Measurements from ENCODE around the gene MEG3.

MEG3 gene

DNA sequence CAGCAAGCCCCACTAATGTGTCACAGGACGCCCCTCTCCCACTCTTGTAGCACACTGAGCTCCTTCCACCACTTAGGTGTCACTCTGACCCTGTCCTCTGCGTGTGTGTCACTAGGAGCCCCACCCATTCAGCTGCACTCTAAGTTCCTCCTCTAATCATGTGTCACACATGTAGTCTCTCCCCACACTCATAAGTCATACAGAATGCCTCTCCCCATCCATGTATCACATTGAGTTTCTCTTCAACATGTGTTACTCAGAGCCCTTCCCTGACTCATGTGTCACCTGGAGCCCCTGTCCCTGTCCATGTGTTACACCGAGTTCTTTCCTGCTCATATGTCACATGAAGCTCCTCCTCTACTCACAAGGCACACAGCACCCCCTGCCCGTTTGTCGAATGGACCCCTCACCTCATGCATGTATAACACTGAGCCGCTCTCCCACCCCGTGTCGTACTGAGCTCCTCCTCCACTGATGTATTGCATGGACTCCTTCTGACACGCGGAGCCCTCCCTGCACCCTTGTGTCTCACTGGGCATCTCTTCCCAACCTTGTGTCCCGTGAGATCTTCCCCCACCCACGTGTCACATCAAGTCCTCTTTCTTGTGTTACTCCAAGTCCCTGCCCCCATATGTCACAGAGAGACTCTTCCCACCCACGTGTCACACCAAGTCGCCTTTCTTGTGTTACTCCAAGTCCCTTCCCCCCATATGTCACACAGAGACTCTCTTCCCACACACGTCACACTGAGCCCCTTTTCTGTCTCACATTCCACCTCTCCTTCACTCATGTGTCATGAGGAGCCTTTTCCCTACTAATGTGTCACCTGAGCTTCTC lies 46.6 kb downstream of the MEG3 start:
- Histone ChIP-seq H3K9me3 (ENCODE audit: insufficient read depth, low read length) (no peaks in the 10 kb centered on the region), H3K27ac (ENCODE audit: low read depth, low read length) (no peak overlapping the region), H3K9ac (ENCODE audit: low read length) (no peak overlapping the region), H3K9me2 (replicated peaks; ENCODE audit: insufficient read depth, low read length) (no peaks in the 10 kb centered on the region), H3K27me3 (ENCODE audit: low read length) (no peaks in the 10 kb centered on the region), H3F3A (ENCODE audit: insufficient read depth) (no peaks in the 10 kb centered on the region), H3K79me2 (ENCODE audit: insufficient read depth, low read length) (no peaks in the 10 kb centered on the region), H4K20me1 (ENCODE audit: low read depth, low read length) (no peaks in the 10 kb centered on the region), H3K36me3 (ENCODE audit: low read length) (no peaks in the 10 kb centered on the region), H2AFZ (ENCODE audit: low read depth, low read length, severe bottlenecking) (no peak overlapping the region), H3K4me2 (ENCODE audit: low read depth, low read length, poor library complexity, severe bottlenecking) (no peak overlapping the region), H3K4me3 (ENCODE audit: insufficient read depth, low read length, poor library complexity, severe bottlenecking) (no peak overlapping the region)
- TF ChIP-seq, protein P1, sequence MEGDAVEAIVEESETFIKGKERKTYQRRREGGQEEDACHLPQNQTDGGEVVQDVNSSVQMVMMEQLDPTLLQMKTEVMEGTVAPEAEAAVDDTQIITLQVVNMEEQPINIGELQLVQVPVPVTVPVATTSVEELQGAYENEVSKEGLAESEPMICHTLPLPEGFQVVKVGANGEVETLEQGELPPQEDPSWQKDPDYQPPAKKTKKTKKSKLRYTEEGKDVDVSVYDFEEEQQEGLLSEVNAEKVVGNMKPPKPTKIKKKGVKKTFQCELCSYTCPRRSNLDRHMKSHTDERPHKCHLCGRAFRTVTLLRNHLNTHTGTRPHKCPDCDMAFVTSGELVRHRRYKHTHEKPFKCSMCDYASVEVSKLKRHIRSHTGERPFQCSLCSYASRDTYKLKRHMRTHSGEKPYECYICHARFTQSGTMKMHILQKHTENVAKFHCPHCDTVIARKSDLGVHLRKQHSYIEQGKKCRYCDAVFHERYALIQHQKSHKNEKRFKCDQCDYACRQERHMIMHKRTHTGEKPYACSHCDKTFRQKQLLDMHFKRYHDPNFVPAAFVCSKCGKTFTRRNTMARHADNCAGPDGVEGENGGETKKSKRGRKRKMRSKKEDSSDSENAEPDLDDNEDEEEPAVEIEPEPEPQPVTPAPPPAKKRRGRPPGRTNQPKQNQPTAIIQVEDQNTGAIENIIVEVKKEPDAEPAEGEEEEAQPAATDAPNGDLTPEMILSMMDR (IDR thresholded peaks at IDR 0.05; ENCODE audit: insufficient read depth, low read length, poor library complexity, severe bottlenecking) = no peak
- no peak for TF ChIP-seq EZH2phosphoT487 (conservative IDR thresholded peaks at IDR 0.05; ENCODE audit: low read length)

DNA sequence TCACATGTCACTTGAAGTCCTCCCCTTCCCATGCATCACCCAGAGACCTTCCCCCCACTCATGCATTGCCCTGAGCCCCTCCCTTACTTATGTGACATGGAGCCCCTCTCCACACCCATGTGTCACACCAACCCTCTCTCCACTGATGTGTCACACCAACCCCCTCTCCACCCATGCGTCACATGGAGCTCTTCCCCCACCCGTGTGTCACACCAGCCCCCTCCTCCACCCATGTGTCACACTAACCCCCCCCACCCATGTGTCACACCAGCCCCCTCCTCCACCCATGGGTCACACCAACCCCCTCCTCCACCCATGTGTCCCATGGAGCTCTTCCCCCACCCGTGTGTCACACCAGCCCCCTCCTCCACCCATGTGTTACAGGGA lies 47.2 kb downstream of the MEG3 start:
- Histone ChIP-seq H3K4me2 (ENCODE audit: low read depth, low read length, poor library complexity, severe bottlenecking) (no peak overlapping the region), H3F3A (ENCODE audit: insufficient read depth) (no peaks in the 10 kb centered on the region), H3K79me2 (ENCODE audit: insufficient read depth, low read length) (no peaks in the 10 kb centered on the region), H4K20me1 (ENCODE audit: low read depth, low read length) (no peaks in the 10 kb centered on the region), H3K9me2 (replicated peaks; ENCODE audit: insufficient read depth, low read length) (no peaks in the 10 kb centered on the region), H3K9ac (ENCODE audit: low read length) (no peak overlapping the region), H3K4me3 (ENCODE audit: insufficient read depth, low read length, poor library complexity, severe bottlenecking) (no peak overlapping the region), H3K27ac (ENCODE audit: low read depth, low read length) (no peak overlapping the region), H3K36me3 (ENCODE audit: low read length) (no peaks in the 10 kb centered on the region), H3K9me3 (ENCODE audit: insufficient read depth, low read length) (no peaks in the 10 kb centered on the region), H3K27me3 (ENCODE audit: low read length) (no peaks in the 10 kb centered on the region), H2AFZ (ENCODE audit: low read depth, low read length, severe bottlenecking) (no peak overlapping the region)
- no peak for TF ChIP-seq EZH2phosphoT487 (conservative IDR thresholded peaks at IDR 0.05; ENCODE audit: low read length)
- TF ChIP-seq, protein P1 (IDR thresholded peaks at IDR 0.05; ENCODE audit: insufficient read depth, low read length, poor library complexity, severe bottlenecking) = no peak

DNA sequence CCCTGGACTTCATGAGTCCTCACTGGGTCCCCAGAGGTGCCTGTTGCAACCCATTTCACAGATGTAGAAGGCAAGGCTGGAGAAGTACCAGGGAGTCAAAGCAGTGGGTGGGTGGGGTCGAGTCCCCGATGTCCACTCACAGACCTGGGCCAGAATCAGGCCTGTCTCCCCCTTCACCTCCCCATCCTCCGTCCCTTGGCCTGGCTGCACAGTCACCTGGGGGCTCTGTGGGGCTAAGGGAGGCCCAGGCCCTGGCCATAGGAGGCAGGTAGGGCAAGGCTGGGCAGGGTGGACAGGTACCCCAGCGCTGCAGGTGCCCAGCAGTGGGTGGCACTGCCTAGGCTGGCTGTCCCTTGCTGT lies 48.1 kb downstream of the MEG3 start:
- no peak overlapping the region for H3K27ac ChIP-seq (ENCODE audit: low read depth, low read length)
- H3K4me2 ChIP-seq (ENCODE audit: low read depth, low read length, poor library complexity, severe bottlenecking) = no peak overlapping the region
- no peaks in the 10 kb centered on the region for H3F3A ChIP-seq (ENCODE audit: insufficient read depth)
- no peak overlapping the region for H2AFZ ChIP-seq (ENCODE audit: low read depth, low read length, severe bottlenecking)
- H3K9me3 ChIP-seq (ENCODE audit: insufficient read depth, low read length) = no peaks in the 10 kb centered on the region
- TF ChIP-seq EZH2phosphoT487 (conservative IDR thresholded peaks at IDR 0.05; ENCODE audit: low read length) = no peak
- TF ChIP-seq, protein P1 (IDR thresholded peaks at IDR 0.05; ENCODE audit: insufficient read depth, low read length, poor library complexity, severe bottlenecking) = no peak
- H3K36me3 ChIP-seq (ENCODE audit: low read length) = no peaks in the 10 kb centered on the region
- H3K4me3 ChIP-seq (ENCODE audit: insufficient read depth, low read length, poor library complexity, severe bottlenecking) = no peak overlapping the region
- no peaks in the 10 kb centered on the region for H3K27me3 ChIP-seq (ENCODE audit: low read length)
- no peak overlapping the region for H3K9ac ChIP-seq (ENCODE audit: low read length)
- H4K20me1 ChIP-seq (ENCODE audit: low read depth, low read length) = no peaks in the 10 kb centered on the region
- no peaks in the 10 kb centered on the region for H3K9me2 ChIP-seq (replicated peaks; ENCODE audit: insufficient read depth, low read length)
- no peaks in the 10 kb centered on the region for H3K79me2 ChIP-seq (ENCODE audit: insufficient read depth, low read length)
